Uterus (tissue), 4 donors: ENCODE results near the gene SNTG2. TPM values are rescaled to one million over a fixed set of nuclear protein-coding genes. Genes with fewer than 3 reads are reported as not detected.

Experiments used
- DNase-seq, 2 donors: peaks; one replicate each; pipeline ENCODE4 v3.0.0-alpha.2; 2019 to 2020
- H3K27ac ChIP-seq, 2 donors: fragments of 200-600 bp; sonication (generic); 1 replicate in 1 of 2; 2 replicates in 1 of 2; pipeline ENCODE4 v1.5.1; 2016 to 2018
- H3K27me3 ChIP-seq, 2 donors: fragments of 200-600 bp; sonication (generic); one replicate each; pipeline ENCODE4 v1.5.1; 2018 to 2019; ENCODE audit warnings: control low read depth in 1 of 2
- H3K36me3 ChIP-seq, 2 donors: fragments of 200-600 bp; sonication (generic); one replicate each; pipeline ENCODE4 v1.5.1; 2019; ENCODE audit warnings: control low read depth in 1 of 2
- H3K4me1 ChIP-seq, 2 donors: fragments of 200-600 bp; sonication (generic); one replicate each; pipeline ENCODE4 v1.5.1; 2018 to 2019; ENCODE audit warnings: control low read depth in 1 of 2
- H3K4me3 ChIP-seq, 2 donors: fragments of 200-600 bp; sonication (generic); 1 replicate in 1 of 2; 2 replicates in 1 of 2; pipeline ENCODE4 v1.5.1; 2018 to 2019; ENCODE audit warnings: mild to moderate bottlenecking in 1 of 2
- H3K9me3 ChIP-seq, 2 donors: fragments of 200-600 bp; sonication (generic); one replicate each; pipeline ENCODE4 v1.5.1; 2019; ENCODE audit warnings: control low read depth in 1 of 2
- CTCF ChIP-seq, 4 experiments: fragments of 200-600 bp in 2 of 4; fragments of 450-650 bp in 2 of 4; sonication (generic) in 2 of 4; IDR thresholded peaks; one replicate each; pipeline ENCODE4 v1.5.1; 2016 to 2019; ENCODE audit warnings: antibody characterized with exemption in 4 of 4, mild to moderate bottlenecking in 2 of 4, moderate library complexity in 1 of 4
- POLR2A ChIP-seq, 2 donors: fragments of 450-650 bp; IDR thresholded peaks; one replicate each; pipeline ENCODE4 v1.6.1; 2016; ENCODE audit warnings: antibody characterized with exemption in 2 of 2, mild to moderate bottlenecking in 1 of 2, moderate library complexity in 1 of 2
- intact Hi-C: fragments of 100-400 bp; cut with DNase I; formaldehyde crosslinking; loops from one replicate; pipeline ENCODE4 v1.15.1; 2023; ENCODE audit warnings: low total_unique reads
- total RNA-seq, 4 donors: library from RNA; depleted of rRNA in 3 of 4; stranded (reverse); fragments of >200 nt in 3 of 4; gene quantifications; one replicate each; pipeline versions ENCODE4 v1.1.0 to v1.2.4, GENCODE V29; 2014 to 2023
- donor health status: DM: yes; HTN: yes; CAD: no.

SNTG2 gene
- total RNA-seq, 4 donors from 2014 or later = 3.2 to 46.2 (median 31.4) TPM

DNA sequence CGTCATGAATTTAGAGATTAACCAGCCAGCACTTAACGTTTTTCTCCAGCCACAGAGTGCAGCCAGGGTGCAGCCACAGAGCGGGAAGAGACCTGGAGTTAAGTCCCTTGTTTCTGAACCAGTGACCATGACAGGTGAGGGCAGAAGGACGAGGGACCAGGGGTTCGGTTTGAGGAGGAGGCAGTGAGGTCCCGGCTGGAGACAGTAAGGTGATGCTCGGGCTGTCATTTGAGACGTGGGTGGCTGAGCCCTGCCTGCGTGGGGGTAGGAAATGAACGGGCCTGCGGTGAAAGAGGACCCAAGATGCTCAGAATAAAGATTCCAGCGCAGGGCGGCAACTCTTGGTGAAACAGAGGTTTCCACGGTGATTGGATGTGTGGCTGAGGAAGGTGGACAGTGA, 205.9 kb downstream of the SNTG2 start:
- H3K9me3 ChIP-seq = no peaks in the 10 kb centered on the region
- intact Hi-C loops = no loop called here
- DNase-seq = no peak
- no peaks in the 10 kb centered on the region for H3K4me1 ChIP-seq
- TF ChIP-seq POLR2A (IDR thresholded peaks at IDR 0.05) (no peak), CTCF (IDR thresholded peaks at IDR 0.05) (no peak)
- no peak overlapping the region for H3K27ac ChIP-seq
- no peaks in the 10 kb centered on the region for H3K27me3 ChIP-seq
- H3K4me3 ChIP-seq = no peak overlapping the region
- H3K36me3 ChIP-seq = no peaks in the 10 kb centered on the region

DNA sequence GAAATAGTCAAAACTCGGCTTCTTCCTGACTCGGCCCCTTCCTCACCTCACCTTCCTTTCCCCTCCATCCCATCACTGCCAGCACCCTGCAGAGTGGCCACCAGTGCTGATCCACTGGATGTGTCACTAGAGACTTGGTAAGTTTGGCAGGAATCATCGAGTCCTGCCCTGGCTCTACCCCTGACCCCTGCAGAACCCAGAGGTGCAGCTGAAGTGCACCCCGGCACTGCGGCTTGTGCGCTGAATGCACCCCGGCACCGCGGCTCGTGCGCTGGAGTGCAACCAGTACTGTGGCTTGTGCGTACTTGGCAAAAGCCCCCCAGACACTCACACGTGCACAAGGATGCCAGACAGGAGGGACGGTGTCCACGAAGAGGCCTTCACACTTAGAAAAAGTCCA, 206.5 kb downstream of the SNTG2 start:
- intact Hi-C loops = no loop called here
- Histone ChIP-seq H3K27ac (no peak overlapping the region), H3K36me3 (no peaks in the 10 kb centered on the region), H3K9me3 (no peaks in the 10 kb centered on the region), H3K4me1 (no peaks in the 10 kb centered on the region), H3K27me3 (no peaks in the 10 kb centered on the region), H3K4me3 (no peak overlapping the region)
- TF ChIP-seq CTCF (IDR thresholded peaks at IDR 0.05) (no peak), POLR2A (IDR thresholded peaks at IDR 0.05) (no peak)
- no peak for DNase-seq

DNA sequence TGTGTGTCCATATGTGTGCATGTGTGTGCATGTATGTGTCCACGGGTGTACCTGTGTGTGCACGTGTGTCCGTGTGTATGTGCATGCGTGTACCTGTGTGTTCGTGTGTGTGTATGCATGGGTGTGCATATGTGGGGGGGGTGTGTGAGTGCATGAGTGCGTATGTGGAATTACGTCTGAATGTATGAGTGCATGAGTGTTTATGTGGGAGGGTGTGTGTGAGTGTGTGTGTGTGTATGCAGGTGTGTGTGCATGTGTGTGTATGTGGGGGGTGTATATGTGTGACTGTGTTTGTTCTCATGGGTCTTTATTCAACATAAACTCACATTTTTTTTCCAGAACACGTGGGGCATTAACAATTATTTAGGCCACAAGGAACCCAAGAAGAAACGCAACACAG, 208.4 kb downstream of the SNTG2 start:
- TF ChIP-seq CTCF (IDR thresholded peaks at IDR 0.05) (no peak), POLR2A (IDR thresholded peaks at IDR 0.05) (no peak)
- DNase-seq = no peak

GRCh38 chr2:1162246-1162645, 211.6 kb downstream of the SNTG2 start:
- Histone ChIP-seq H3K4me1 (no peaks in the 10 kb centered on the region), H3K9me3 (no peaks in the 10 kb centered on the region), H3K27me3 (no peaks in the 10 kb centered on the region), H3K36me3 (no peaks in the 10 kb centered on the region), H3K4me3 (no peak overlapping the region), H3K27ac (no peak overlapping the region)
- intact Hi-C loops = no loop called here
- no peak for TF ChIP-seq CTCF (IDR thresholded peaks at IDR 0.05)
- no peak for TF ChIP-seq POLR2A (IDR thresholded peaks at IDR 0.05)
- no peak for DNase-seq

More for the DNA sequence above, 208.4 kb downstream of the SNTG2 start:
- intact Hi-C loops = no loop called here
- no peak overlapping the region for H3K27ac ChIP-seq
- H3K27me3 ChIP-seq = no peaks in the 10 kb centered on the region
- no peaks in the 10 kb centered on the region for H3K4me1 ChIP-seq
- no peaks in the 10 kb centered on the region for H3K36me3 ChIP-seq
- no peak overlapping the region for H3K4me3 ChIP-seq
- H3K9me3 ChIP-seq = no peaks in the 10 kb centered on the region

DNA sequence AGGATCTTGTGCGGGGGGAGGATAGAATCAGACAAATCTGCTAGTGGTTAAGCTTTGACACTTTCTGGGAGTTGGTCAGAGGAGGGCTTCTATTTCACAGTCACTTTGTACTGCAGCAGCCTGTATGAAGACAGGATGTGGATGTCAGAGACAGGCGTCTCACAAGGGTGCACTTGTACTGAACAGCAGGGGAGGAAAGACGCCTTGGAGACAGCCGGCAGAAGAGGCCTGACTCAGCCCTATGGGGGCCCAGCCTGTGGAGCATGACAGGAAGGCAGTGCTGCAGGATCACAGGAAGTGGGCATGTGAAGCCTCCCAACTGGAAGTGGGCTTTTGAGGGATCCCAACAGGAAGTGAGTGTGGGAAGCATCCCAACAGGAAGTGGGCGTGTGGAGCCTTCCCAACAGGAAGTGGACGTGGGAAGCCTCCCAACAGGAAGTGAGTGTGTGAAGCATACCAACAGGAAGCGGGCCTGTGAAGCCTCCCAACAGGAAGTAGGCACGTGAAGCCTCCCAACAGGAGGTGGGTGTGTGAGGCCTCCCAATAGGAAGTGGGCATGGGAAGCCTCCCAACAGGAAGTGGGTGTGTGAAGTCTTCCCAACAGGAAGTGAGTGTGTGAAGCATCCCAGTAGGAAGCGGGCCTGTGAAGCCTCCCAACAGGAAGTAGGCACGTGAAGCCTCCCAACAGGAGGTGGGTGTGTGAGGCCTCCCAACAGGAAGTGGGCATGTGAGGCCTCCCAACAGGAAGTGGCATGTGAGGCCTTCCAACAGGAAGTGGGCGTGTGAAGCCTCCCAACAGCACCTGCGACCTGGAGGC, 212.3 kb downstream of the SNTG2 start:
- no peak for DNase-seq

More for the DNA sequence above, 212.3 kb downstream of the SNTG2 start:
- no peaks in the 10 kb centered on the region for H3K9me3 ChIP-seq
- H3K4me3 ChIP-seq = no peak overlapping the region
- H3K27me3 ChIP-seq = no peaks in the 10 kb centered on the region
- intact Hi-C loops = no loop called here
- H3K4me1 ChIP-seq = no peaks in the 10 kb centered on the region
- TF ChIP-seq POLR2A (IDR thresholded peaks at IDR 0.05) (no peak), CTCF (IDR thresholded peaks at IDR 0.05) (no peak)
- H3K27ac ChIP-seq = peak overlapping the region; percentile 4 to 27
- no peaks in the 10 kb centered on the region for H3K36me3 ChIP-seq
